HG03432 (cell line): ENCODE measurements around the gene MPZL1.

Source experiments
- ATAC-seq: cut with Tn5 transposase; IDR thresholded peaks from one replicate; pipeline ENCODE4 v1.9.1; 2021; ENCODE audit warnings: mild to moderate bottlenecking, moderate library complexity; ENCODE audit not compliant: unreplicated experiment

Gene MPZL1

DNA sequence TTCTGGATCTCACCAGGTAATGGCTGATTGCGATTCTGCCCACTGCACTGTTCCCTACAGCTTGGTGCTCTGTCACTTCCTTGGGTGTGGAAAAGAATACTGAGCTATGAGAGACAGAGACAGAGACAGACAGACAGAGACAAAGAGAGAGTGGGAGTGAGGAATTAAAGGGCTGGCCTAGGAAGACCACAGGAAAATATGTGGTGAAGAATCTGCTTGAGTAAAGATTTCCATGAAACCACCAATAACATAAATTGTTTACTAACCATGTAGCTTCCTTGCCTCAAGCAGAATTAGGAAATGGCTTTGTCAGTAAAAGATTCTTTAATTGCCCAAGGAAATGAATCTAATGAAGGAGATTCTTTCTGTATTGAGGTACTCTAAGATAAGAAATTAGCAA, 54.4 kb downstream of the MPZL1 start:
- no peak for ATAC-seq

DNA sequence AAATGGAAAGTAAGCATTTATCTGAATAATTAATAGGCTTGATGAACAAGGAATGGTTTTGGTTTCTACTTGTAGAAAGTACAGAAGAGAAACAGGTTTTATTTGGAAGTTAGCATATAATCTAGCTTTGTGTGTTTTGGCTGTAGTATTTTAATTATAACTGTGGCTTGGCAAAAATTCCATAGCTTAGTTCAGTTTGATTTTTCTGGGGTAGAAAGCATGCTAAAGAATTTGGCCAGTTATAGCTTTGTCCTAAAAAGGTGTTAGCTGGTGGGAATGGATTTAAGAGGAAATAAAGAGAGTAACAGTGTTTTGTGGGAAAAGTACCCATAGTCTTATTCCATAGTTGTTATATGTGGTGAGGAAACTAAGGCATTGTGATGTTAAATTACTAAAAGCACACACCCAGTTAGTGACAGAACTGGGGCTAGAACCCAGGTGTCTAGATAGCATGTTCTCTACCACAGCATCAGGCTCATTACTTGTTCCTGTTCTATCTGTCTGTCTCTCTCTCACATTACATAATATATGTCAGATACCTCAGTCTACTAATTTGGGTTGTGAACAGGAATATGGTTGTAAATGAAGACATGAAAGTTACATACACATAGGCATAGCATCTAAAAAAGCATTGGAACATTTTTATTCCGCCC, 55.0 kb downstream of the MPZL1 start:
- no peak for ATAC-seq

DNA sequence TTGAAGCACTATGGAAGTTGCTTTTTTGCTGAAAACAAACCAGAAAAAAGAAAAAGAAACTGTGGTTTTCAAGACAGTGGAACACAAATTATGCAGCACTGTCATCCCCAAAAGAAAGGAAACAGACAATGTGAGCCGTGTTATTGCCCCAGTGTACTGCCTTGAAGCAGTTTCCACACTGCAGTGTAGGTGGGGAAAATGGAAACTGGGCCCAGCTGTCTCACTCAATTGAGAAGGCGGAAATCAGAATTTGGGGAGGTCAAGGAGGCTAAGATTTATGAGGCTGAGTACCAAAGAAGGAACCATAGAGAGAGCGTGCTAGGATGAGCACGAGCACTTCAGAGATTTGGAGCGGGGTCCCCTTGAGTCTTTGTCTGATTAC, 55.5 kb downstream of the MPZL1 start:
- no peak for ATAC-seq

DNA sequence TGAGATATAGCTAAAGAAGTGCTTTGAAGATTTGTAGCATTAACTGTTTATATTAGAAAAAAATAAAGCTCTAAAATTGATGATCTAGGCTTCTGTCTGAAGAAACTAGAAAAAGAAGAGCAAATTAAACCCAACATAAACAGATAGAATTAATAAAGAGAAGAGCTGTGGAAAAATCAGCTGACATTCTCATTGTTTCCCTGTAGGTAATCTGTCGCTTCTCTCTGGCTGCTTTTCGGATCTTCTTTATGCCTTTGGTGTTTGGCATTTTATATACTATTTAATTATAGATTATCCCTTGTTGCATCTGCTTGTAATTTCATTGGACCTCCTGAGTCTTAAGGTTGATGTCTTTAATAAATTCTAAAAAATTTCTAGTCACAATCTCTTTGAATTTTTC, 59.8 kb downstream of the MPZL1 start:
- ATAC-seq: no peak

DNA sequence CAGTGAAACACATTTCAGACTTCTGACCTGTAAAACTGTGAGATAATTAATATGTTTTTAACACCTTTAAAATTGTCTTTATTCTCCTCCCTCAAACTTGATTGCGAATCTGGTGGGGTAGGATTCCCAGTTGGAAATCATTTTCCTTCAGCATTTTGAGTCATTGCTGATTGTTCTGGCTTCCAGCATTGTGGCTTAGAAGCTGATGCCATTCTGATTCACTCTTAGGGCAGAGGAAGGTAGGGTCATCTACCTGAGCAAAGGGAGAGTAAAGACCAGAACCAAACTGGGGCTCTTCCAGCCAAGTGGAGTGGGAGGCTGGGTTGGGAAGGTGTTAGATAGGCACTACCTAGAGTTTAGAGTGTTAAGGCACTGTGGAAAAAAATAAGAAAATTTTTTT, 61.2 kb downstream of the MPZL1 start:
- ATAC-seq: no peak

DNA sequence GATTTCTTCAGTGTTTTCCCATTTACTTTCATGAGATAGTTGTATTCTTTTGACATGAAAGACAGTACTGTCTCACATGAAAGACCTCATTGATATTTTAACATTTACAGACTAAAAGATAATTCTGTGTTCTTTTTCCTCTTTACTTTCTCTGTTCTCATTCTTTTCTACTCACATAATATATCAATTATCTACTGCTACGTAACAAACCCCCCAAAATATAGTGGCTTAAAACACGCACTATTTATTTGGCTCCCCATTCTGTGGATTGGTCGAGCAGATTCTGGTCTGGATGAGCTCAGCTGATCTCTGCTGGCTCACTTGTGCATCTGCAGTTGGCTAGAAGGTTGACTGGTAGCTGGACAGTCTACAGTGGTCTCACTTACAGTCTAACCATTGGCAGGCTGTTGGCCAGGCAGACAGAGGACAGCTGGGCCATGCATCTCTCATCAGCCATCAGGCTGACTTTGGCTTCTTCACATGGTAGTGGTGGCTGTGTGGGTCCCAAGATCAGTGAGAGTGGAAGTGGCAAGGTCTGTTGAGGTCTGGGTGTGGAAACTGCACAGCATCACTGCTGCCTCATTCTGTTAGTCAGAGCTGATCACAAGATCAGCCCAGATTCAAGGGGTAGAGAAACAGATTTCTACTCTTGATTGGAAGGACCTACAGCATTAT, 63.2 kb downstream of the MPZL1 start:
- ATAC-seq: no peak

DNA sequence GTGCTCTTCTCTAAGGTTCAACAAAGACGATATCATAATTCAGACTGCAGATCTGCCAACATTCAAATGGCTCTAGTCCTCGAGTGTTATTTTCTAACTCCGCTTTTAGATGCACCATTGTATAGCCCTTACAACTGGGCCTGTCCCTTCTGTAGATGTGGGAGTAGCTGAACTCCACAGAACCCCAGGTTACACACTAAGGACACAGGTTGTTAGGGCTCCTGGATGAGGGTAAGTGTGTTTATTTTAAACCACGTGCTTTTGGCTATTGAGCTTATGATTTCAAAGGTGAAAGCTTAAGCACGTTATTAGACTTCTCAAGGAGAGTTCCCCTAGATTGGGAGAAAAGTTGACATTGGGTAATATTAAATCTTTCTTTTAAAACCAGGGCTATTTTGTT, 64.7 kb downstream of the MPZL1 start:
- ATAC-seq: no peak

DNA sequence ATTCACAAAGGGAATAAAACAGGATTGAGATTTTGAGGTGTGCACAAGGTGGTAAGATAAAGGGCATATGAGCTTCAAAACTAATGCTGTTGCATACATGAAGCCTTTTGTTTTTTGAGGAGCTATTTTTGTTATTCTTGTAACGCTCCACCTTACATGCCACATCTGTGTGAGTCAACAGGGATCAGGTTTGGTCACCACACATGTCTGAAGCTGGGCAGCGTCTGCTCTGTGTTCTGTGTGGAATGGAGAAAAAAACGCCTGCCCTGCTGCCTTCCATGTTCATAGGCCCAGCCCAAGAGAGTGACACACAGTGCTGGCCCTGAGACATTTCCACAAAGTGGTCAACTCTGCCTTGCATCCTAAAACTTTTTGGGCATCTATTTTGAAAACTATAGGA, 67.7 kb downstream of the MPZL1 start:
- ATAC-seq: no peak

DNA sequence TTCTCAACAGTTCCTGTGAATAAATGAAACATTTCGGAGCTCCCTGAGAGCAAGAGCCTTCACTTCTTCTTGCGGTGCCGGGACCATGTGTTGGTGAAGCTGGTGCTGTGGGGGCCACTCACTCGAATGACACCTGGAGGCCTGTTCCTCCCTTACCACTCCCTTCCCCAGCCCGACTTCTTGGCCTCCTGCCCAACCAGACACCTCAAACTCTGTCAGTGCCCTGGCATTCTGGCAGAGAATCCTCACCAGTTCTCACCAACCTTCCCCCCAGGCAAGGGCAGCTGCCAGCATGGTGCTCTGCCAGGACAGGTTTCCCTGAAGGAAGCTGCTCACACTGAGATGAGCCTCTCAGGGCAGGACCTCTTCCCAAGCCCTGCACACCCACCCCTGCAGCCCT, 68.3 kb downstream of the MPZL1 start:
- ATAC-seq: no peak

DNA sequence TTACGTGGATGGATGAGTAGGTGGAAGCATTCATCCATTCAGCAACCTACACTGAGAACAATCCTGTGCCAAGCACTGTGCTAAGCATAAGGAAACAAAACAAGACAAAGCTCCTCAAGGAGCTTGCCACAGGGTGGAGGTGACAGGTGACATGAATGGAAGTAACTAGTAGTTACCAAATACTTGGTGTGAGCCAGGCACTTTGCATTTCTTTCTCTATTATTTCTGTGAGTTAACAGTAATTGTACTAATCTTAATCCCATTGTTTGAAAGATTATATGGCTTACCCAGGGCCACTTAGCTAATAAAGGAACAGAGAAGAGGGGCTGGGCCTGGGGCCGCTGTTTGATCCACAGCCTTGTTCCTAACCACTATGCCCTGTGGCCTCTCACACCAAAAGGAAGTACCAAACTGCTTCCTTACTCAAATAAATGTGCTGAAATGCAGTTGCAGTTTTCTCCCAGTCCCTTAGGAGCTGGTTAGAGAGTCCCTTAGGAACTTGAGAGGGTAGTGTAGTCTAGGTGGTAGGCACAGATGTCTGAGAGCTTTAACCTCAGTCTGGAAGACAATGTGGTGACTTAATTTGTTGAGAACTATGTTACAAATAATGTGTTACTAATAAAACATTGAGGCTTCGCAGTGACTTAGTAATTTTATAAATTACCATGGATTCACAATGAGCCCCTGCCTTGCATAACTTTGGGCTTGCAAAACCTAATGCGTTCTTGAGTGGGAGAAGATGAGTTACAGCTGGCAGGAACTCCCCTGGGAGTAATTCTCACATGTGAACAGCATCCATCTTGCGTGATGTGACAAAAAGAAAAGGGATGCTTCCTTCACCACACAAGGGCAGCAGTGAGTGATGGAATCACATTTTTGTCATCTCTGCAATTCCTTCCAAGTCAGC, 69.8 kb downstream of the MPZL1 start:
- ATAC-seq: no peak

DNA sequence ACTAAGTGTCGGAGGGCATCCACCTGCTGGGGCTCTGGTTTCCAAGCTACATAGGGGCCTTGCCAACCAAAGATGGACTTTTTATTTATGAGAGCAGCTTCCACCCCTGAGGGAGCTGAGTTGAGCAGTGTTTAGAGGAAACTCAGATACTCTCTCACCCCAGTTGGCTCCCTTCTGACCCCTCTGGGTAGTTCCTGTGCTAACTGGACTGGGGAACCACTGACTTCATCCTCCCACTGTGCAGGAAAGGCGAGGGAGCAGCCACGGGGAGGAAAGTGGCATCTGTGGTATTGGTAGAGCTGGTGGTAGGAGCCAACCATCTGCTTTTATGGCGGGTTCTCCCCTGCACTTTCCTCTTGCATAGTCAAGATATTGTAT, 70.4 kb downstream of the MPZL1 start:
- ATAC-seq: no peak

DNA sequence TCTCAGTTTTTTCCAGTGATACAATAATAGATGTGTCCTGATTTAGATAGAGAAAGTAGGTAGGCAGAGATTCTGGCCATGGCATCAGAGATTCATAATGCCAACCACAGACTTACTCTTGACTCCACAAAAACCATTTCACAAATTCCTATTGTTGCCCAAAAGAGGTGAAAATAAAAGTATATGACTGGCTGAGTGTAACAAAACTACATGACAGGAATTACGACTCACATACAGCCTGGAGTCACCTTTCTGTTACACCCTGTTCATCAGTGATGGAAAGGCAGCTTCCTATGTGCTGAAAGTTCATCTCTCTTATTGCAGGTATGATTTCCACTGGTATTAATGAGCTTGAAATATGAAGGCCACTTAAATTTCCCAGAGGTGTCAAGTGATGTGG, 72.3 kb downstream of the MPZL1 start:
- ATAC-seq: no peak

DNA sequence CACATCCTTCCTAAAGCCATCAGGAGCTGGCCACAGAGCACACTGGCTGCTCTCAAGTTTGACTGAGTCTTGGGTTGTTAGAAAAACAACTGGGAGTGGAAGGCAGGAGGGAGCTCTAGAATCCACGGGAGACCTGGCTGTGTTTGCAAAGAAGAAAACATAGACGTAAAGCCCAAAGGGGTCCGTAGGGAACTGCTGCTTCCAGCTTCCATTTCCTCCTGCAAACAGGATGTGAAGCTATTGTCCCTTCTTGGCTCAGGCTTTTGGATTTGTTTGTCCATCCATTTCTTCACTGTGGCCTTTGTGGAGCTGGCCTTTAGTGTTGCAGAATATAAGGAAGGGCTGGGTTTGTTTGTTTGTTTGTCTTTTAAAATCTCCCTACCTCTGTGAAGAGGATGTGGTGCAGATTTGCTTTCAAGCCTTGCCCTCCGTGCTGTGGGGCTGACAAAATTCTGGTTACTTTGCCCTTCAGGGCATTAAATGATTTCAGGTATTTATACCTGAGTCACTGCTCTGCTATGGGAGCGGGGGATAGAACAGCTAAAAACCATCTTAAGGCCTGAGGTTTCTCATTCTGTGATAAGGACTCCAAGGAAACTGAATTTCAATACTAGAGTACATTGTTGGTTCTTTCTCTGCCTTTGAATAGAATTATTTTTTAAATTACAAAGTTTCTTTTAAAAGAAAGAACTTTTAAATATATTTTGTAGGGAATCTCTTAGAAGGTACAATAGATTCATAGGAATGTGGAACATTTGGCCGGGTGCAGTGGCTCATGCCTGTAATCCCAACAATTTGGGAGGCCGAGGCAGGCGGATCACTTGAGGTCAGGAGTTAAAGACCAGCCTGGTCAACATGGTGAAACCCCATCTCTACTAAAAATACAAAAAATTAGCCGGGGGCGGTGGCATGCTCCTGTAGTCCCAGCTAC, 74.3 kb downstream of the MPZL1 start:
- no peak for ATAC-seq

DNA sequence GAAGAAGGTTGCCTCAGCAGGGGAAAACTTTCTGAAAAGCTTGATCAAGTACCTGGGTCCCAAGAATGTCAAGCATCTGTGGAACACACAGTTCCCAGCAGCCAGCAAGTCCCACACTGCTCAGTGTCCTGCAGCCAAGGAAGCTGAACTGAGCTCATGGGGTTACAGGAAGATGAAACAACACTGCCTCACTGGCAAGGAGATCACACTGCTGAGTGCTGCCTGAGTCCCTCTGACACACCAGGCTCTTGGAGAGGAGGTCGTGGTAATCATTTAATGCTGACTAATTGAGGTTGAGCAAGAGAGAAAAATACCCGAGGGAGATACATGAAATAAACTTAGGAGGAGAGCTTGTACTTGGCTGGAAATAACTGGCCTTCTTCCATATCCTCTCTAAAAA, 75.2 kb downstream of the MPZL1 start:
- no peak for ATAC-seq

DNA sequence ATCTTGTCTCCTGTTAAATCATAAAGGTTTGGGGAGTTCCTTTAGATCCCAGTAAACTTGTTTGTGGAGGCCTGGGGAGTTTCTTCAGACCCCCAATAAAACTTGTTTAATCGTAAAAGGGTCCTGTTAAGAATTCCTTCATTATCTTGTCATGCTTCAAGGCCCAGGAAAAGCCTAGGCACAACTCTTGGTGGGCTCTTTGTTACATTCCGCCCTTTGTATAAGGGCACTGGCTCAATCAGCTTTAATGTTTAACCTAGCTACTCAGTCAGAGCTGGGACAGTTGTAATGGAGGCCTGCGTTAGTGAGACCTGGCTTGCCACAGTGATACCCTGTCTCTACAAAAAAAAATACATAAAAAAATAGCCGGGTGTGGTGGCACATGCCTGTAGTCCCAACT, 77.2 kb downstream of the MPZL1 start:
- no peak for ATAC-seq

DNA sequence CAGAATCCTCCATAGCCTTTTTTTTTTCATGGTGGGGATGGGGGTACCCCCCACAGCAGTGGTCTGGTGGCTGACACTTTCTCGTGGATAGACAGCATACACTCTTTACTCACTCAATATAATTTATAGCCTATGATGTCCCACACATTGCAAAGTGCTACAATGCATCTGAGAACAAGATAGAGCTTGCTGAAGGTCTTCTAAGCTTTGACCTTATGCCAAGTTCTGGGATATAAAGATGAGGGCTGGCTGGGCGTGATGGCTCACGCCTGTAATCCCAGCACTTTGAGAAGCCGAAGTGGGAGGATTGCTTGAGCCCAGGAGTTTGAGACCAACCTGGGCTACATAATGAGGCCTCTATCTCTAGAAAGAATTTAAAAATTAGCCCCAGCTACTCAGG, 78.0 kb downstream of the MPZL1 start:
- ATAC-seq: no peak

DNA sequence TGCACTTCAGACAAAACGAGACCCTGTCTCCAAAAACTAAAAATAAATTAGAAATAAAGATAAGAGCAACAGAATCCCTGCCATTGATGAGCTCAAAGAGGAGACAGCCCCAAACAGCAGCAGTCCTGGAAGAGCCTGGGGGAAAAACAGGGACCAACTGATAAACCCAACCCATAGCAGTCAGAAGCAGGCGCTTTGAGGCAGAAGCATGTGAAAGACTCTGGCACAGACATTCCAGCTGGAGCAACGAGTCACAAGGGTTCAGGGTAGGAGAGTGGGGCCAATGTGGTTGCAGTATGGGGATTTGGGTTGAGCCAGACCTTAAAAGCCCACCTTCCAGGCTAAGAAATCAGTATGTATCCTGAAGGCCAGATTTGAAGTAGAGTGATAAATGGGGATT, 78.5 kb downstream of the MPZL1 start:
- no peak for ATAC-seq

DNA sequence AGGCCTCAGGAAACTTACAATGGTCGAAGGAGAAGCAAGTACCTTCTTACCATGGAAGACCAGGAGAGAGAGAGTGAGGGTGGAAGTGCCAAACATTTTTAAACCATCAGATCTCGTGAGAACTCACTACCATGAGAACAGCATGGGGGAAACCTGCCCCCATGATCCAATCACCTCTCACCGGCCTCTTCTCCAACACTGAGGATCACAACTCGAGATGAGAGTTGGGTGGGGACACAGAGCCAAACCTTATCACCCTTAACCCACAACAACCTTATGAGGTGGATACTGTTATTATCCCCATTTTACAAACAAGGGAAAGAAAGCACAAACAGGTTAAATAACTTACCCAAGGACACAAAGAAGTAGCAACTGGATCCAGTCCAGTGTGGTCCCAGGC, 80.5 kb downstream of the MPZL1 start:
- no peak for ATAC-seq

DNA sequence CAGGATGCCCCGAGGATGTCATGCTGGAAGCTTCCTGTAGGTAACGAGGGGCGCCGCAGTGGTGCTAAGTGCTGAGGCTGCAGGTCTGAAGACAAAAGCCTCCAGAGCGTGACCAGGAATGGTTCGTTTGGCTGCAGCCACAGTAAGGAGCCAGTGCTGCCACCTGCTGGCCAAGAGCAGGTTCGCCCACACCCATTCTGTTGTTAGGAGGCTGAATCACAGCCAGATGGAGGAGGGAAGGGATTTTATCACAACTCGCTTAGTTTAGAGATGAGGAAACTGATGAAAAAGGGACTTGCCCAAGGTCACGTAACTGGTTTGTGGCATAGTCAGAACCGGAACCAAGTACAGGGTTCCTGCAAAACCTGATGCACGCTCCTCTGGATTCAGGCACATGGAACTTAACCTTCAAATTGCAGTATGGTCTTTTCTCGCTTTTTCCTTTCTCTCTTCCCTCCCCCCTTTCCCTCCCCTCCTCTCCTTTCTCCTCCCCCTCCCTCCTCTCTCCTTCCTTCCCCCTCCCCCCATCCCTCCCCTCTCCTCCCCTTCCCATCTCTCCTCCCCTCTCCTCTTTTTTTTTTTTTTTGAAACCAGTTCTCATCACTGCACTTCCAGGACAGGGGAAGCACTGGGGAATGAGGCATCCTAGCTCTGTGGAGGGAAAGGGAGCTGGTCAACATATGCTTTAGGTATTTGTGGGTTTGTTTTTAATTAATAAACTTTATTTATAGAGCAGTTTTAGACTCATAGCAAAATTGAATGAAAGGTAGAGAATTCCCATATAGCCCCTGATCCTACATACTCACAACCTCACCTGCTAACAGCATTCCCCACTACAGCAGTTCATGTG, 81.8 kb downstream of the MPZL1 start:
- peak; percentile 94 for ATAC-seq

DNA sequence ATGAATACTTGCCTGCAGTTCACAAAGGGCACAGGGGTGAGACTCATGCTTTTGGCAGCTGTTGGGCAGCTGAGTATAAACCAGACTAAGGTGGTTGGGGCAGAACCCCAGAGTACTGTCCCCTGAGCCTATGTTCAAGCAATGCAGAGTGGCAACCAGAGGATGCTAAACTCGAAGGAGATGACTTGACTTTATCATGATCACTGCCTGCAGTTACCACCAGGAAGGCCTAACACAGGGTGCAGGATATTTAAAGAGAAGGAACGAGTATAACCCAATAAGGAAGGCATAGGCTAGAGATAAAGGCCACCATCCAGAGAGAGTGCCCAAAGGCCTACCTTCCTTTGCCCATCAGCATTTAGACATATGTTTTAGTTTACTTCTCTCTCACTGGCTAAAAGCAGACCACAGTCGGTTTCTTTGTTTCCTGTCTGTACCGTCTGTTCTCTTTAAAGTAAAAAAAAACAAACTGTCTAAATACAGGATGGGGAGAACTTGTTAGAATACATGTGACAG, 83.3 kb downstream of the MPZL1 start:
- peak; percentile 51 for ATAC-seq
